WERI-Rb-1 (cell line): Measurements from ENCODE around the gene RARRES2.

Experiments used
- DNase-seq: peaks from one replicate; pipeline ENCODE4 v3.0.0-alpha.2; 2020
- H3K27ac ChIP-seq: fragments of 250-450 bp; sonication (Bioruptor Pico); 2 replicates; pipeline ENCODE4 v1.5.1; 2020; ENCODE audit warnings: mild to moderate bottlenecking, moderate library complexity
- H3K27me3 ChIP-seq: fragments of 250-450 bp; sonication (Bioruptor Pico); 2 replicates; pipeline ENCODE4 v1.5.1; 2021; ENCODE audit warnings: mild to moderate bottlenecking, low read depth, moderate library complexity; ENCODE audit not compliant: insufficient read depth, severe bottlenecking
- H3K36me3 ChIP-seq: fragments of 250-450 bp; sonication (Bioruptor Pico); 2 replicates; pipeline ENCODE4 v1.5.1; 2020; ENCODE audit warnings: mild to moderate bottlenecking, moderate library complexity
- H3K4me3 ChIP-seq: 2 replicates; pipeline ENCODE4 v1.5.1; 2011; ENCODE audit warnings: low read depth, mild to moderate bottlenecking, control low read depth, low read length
- H3K9me3 ChIP-seq: fragments of 250-450 bp; sonication (Bioruptor Pico); 2 replicates; pipeline ENCODE4 v1.5.1; 2021; ENCODE audit warnings: mild to moderate bottlenecking, moderate library complexity; ENCODE audit not compliant: severe bottlenecking
- TF ChIP-seq, protein P1 (sequence below): IDR thresholded peaks from 2 replicates; pipeline ENCODE4 v1.5.1; 2011; ENCODE audit warnings: low read depth, mild to moderate bottlenecking, control low read depth, inconsistent platforms, low read length

RARRES2 gene

DNA sequence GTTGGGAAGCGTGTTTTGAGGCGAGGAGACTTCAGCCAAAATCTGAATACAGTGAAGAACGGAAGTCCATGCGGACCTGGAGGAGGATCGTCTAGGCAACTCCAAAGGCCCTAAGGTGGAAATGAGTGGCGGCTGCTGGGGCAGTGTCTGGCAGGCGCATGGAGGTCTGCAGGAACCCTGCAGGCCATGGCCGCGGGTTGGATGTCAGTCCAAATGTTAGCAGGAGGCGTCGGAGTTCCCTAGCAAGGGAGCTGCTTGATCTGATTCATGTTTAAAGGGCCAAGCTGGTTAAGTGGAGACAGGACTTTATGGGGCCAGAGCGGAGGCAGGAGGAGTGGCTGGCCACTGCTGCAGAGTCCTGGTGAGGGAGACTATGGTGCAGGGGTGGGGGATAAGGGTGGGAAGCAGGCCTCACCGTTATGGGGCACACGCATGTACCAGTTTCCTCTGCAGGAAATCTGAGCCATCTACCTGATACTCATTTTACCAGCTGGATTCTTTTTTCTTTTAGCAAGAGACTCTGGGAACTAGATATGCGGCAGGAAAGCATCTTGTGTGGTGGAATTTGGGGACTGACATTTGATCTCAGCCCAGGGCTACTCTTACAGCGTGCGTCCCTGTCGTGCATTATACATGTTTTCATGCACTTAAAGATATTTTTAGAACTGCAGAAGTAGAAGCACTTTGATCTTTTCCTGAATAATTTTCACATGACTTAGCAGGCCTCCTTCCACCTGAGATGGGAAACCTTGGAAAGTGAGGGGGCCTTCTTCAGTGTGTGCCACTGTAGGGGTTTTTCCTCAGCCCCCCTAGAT lies 20.6 kb upstream of the RARRES2 start:
- TF ChIP-seq, protein P1, sequence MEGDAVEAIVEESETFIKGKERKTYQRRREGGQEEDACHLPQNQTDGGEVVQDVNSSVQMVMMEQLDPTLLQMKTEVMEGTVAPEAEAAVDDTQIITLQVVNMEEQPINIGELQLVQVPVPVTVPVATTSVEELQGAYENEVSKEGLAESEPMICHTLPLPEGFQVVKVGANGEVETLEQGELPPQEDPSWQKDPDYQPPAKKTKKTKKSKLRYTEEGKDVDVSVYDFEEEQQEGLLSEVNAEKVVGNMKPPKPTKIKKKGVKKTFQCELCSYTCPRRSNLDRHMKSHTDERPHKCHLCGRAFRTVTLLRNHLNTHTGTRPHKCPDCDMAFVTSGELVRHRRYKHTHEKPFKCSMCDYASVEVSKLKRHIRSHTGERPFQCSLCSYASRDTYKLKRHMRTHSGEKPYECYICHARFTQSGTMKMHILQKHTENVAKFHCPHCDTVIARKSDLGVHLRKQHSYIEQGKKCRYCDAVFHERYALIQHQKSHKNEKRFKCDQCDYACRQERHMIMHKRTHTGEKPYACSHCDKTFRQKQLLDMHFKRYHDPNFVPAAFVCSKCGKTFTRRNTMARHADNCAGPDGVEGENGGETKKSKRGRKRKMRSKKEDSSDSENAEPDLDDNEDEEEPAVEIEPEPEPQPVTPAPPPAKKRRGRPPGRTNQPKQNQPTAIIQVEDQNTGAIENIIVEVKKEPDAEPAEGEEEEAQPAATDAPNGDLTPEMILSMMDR, result no peak
- H3K27me3 ChIP-seq, result no peaks in the 10 kb centered on the region
- H3K27ac ChIP-seq, result no peak overlapping the region

DNA sequence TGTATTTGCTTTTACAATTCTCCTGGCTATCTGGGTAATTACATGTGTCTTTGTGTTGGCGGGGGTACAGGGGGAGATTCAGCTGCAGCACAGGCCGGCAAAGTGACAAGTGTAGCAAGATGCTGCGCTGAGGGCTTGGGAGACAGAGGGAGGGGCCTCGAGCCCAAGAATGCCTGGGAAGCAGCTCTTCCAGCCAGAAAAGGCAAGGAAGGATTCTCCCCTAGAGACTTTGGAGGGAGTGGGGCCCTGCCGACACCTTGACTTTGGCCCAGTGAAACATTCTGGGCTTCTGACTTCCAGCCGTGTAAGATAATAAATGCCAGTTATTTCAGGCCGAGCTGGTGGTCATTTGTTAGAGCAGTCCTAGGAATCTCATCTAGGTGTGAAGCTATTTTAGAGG lies 20.0 kb upstream of the RARRES2 start:
- Histone ChIP-seq H3K27me3 (no peaks in the 10 kb centered on the region), H3K27ac (no peak overlapping the region), H3K36me3 (no peaks in the 10 kb centered on the region), H3K9me3 (no peaks in the 10 kb centered on the region), H3K4me3 (no peak overlapping the region)
- TF ChIP-seq, protein P1, result no peak
- DNase-seq, result no peak

More for the DNA sequence above, 20.6 kb upstream of the RARRES2 start:
- Histone ChIP-seq H3K4me3 (no peak overlapping the region), H3K9me3 (no peaks in the 10 kb centered on the region), H3K36me3 (no peaks in the 10 kb centered on the region)
- DNase-seq, result no peak

- H3K4me3 ChIP-seq, result no peak overlapping the region
- no peaks in the 10 kb centered on the region for H3K27me3 ChIP-seq
- no peak for DNase-seq
- H3K36me3 ChIP-seq, result no peaks in the 10 kb centered on the region
- no peaks in the 10 kb centered on the region for H3K9me3 ChIP-seq
- no peak overlapping the region for H3K27ac ChIP-seq
- TF ChIP-seq, protein P1, result no peak
Measured at GRCh38 chr7:150360363-150361058, 19.1 kb upstream of the RARRES2 start.

DNA sequence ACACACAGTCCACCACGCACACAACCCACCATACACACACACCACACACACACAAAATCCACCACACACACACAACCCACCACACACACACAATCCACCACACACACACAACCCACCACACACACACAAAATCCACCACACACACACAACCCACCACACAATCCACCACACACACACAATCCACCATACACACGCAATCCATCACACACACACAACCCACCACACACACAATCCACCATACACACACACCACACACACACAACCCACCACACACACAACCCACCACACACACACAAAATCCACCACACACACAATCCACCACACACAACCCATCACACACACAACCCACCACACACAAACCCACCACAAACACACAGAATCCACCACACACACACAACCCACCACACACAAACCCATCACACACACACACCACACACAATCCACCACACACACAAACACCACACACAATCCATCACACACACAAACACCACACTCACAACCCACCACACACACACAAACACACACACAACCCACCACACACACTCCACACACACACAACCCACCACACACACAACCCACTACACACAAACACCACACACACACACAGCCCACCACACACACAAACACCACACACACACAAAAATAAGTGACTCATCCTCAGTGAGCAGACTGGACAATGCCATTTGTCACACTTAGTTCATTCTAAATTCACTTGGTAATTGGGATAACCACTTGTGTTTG lies 18.4 kb upstream of the RARRES2 start:
- Histone ChIP-seq H3K4me3 (no peak overlapping the region), H3K27me3 (no peaks in the 10 kb centered on the region), H3K36me3 (no peaks in the 10 kb centered on the region), H3K27ac (no peak overlapping the region), H3K9me3 (no peaks in the 10 kb centered on the region)
- no peak for DNase-seq
- TF ChIP-seq, protein P1, result no peak

- no peaks in the 10 kb centered on the region for H3K36me3 ChIP-seq
- H3K27me3 ChIP-seq, result no peaks in the 10 kb centered on the region
- TF ChIP-seq, protein P1, result no peak
- no peak for DNase-seq
- no peak overlapping the region for H3K4me3 ChIP-seq
- no peak overlapping the region for H3K27ac ChIP-seq
- no peaks in the 10 kb centered on the region for H3K9me3 ChIP-seq
Measured at GRCh38 chr7:150358988-150359621, 17.7 kb upstream of the RARRES2 start.
